ENCODE measurements around the gene ZFP92. TPM values are rescaled to one million over a fixed set of nuclear protein-coding genes. Genes with fewer than 3 reads are reported as not detected.
"Not testable (repeated sequence)": the region's sequence is repeated elsewhere in the genome, so short reads cannot be mapped to it uniquely, and the experiment has no call there.

The ZFP92 gene
- total RNA-seq, 1 donor from 2014 or later, result 2.4 TPM

GRCh38 chrX:153392642-153393321, 18.5 kb upstream of the ZFP92 start:
- Mint-ChIP-seq H3K27ac (no peak overlapping the region), H3K4me1 (ENCODE audit: low read depth) (peaks cover 24% of the 10 kb centered on the region), H3K36me3 (ENCODE audit: low read depth) (no peaks in the 10 kb centered on the region), H3K4me3 (no peak overlapping the region), H3K27me3 (ENCODE audit: insufficient read depth) (peaks cover 2% of the 10 kb centered on the region), H3K9me3 (no peaks in the 10 kb centered on the region)
- no peak for DNase-seq (ENCODE audit: low spot score)
- intact Hi-C loops (cut with micrococcal nuclease), result no loop called here

- Mint-ChIP-seq H3K27me3 (ENCODE audit: insufficient read depth) (peaks cover 2% of the 10 kb centered on the region), H3K9me3 (no peaks in the 10 kb centered on the region), H3K27ac (no peak overlapping the region), H3K4me3 (no peak overlapping the region), H3K36me3 (ENCODE audit: low read depth) (no peaks in the 10 kb centered on the region), H3K4me1 (ENCODE audit: low read depth) (peaks cover 24% of the 10 kb centered on the region)
- no peak for DNase-seq (ENCODE audit: low spot score)
- intact Hi-C loops (cut with micrococcal nuclease), result no loop called here
Observed at GRCh38 chrX:153394612-153395011, 16.7 kb upstream of the ZFP92 start.

- DNase-seq (ENCODE audit: low spot score), result no peak
- Mint-ChIP-seq H3K4me1 (ENCODE audit: low read depth) (peaks cover 24% of the 10 kb centered on the region), H3K27me3 (ENCODE audit: insufficient read depth) (peaks cover 2% of the 10 kb centered on the region), H3K36me3 (ENCODE audit: low read depth) (no peaks in the 10 kb centered on the region), H3K27ac (no peak overlapping the region), H3K4me3 (peak overlapping the region; percentile 19), H3K9me3 (no peaks in the 10 kb centered on the region)
- intact Hi-C loops (cut with micrococcal nuclease), result no loop called here
Observed at GRCh38 chrX:153395613-153396319, 15.5 kb upstream of the ZFP92 start.

- intact Hi-C loops (cut with micrococcal nuclease), result no loop called here
- H3K4me3 Mint-ChIP-seq, result no peak overlapping the region
- peaks cover 24% of the 10 kb centered on the region for H3K4me1 Mint-ChIP-seq (ENCODE audit: low read depth)
- no peaks in the 10 kb centered on the region for H3K9me3 Mint-ChIP-seq
- DNase-seq (ENCODE audit: low spot score), result no peak
- H3K27ac Mint-ChIP-seq, result no peak overlapping the region
- H3K27me3 Mint-ChIP-seq (ENCODE audit: insufficient read depth), result peaks cover 2% of the 10 kb centered on the region
- H3K36me3 Mint-ChIP-seq (ENCODE audit: low read depth), result no peaks in the 10 kb centered on the region
Observed at GRCh38 chrX:153396320-153397195, 14.7 kb upstream of the ZFP92 start.

GRCh38 chrX:153397256-153397960, 13.9 kb upstream of the ZFP92 start:
- intact Hi-C loops (cut with micrococcal nuclease), result no loop called here
- H3K4me3 Mint-ChIP-seq, result no peak overlapping the region

GRCh38 chrX:153398275-153398960, 12.9 kb upstream of the ZFP92 start:
- Mint-ChIP-seq H3K27me3 (ENCODE audit: insufficient read depth) (peaks cover 6% of the 10 kb centered on the region), H3K9me3 (no peaks in the 10 kb centered on the region), H3K4me1 (ENCODE audit: low read depth) (peaks cover 24% of the 10 kb centered on the region), H3K36me3 (ENCODE audit: low read depth) (no peaks in the 10 kb centered on the region), H3K4me3 (no peak overlapping the region), H3K27ac (no peak overlapping the region)
- DNase-seq (ENCODE audit: low spot score), result no peak
- intact Hi-C loops (cut with micrococcal nuclease), result no loop called here

More at GRCh38 chrX:153397256-153397960, 13.9 kb upstream of the ZFP92 start:
- Mint-ChIP-seq H3K27ac (no peak overlapping the region), H3K27me3 (ENCODE audit: insufficient read depth) (peaks cover 2% of the 10 kb centered on the region), H3K4me1 (ENCODE audit: low read depth) (peaks cover 24% of the 10 kb centered on the region), H3K9me3 (no peaks in the 10 kb centered on the region), H3K36me3 (ENCODE audit: low read depth) (no peaks in the 10 kb centered on the region)
- DNase-seq (ENCODE audit: low spot score), result no peak

GRCh38 chrX:153400146-153401132, 10.8 kb upstream of the ZFP92 start:
- intact Hi-C loops (cut with micrococcal nuclease), result loop anchor here (5.0 kb wide), 2 partner anchors 63 to 107 kb away; no protein-coding TSS in a partner anchor
- Mint-ChIP-seq H3K4me3 (no peak overlapping the region), H3K36me3 (ENCODE audit: low read depth) (no peaks in the 10 kb centered on the region), H3K9me3 (no peaks in the 10 kb centered on the region), H3K27ac (no peak overlapping the region), H3K4me1 (ENCODE audit: low read depth) (peaks cover 7% of the 10 kb centered on the region), H3K27me3 (ENCODE audit: insufficient read depth) (peaks cover 4% of the 10 kb centered on the region)
- DNase-seq (ENCODE audit: low spot score), result peak; percentile 29

- H3K4me1 Mint-ChIP-seq (ENCODE audit: low read depth), result no peaks in the 10 kb centered on the region
- no peak within 1 kb of the TSS for H3K27ac Mint-ChIP-seq
- intact Hi-C loops (cut with micrococcal nuclease), result loop anchor here (5.0 kb wide), 2 partner anchors 64 to 106 kb away; no protein-coding TSS in a partner anchor
- peaks cover 4% of the 10 kb centered on the region for H3K27me3 Mint-ChIP-seq (ENCODE audit: insufficient read depth)
- H3K9me3 Mint-ChIP-seq, result no peaks in the 10 kb centered on the region
- DNase-seq (ENCODE audit: low spot score), result no peak
- H3K4me3 Mint-ChIP-seq, result no peak within 1 kb of the TSS
- H3K36me3 Mint-ChIP-seq (ENCODE audit: low read depth), result no peaks in the 10 kb centered on the region
Observed at GRCh38 chrX:153401133-153401764, 10.0 kb upstream of the ZFP92 start, which contains the start of gene PNMA6E. TSS of gene PNMA6E (minus strand) at chrX:153401350. CDS start at chrX:153398849, 2,501 bp downstream.

- not testable (repeated sequence) for H3K27me3 Mint-ChIP-seq (ENCODE audit: insufficient read depth); H3K9me3 Mint-ChIP-seq; H3K4me1 Mint-ChIP-seq (ENCODE audit: low read depth); H3K36me3 Mint-ChIP-seq (ENCODE audit: low read depth); DNase-seq (ENCODE audit: low spot score); H3K27ac Mint-ChIP-seq; H3K4me3 Mint-ChIP-seq
- intact Hi-C loops (cut with micrococcal nuclease), result loop anchor here (5.0 kb wide), 2 partner anchors 67 to 103 kb away; no protein-coding TSS in a partner anchor
Observed at GRCh38 chrX:153404333-153404732, 6.9 kb upstream of the ZFP92 start.

- Mint-ChIP-seq H3K27me3 (ENCODE audit: insufficient read depth) (peaks cover 8% of the 10 kb centered on the region), H3K9me3 (no peaks in the 10 kb centered on the region), H3K27ac (no peak overlapping the region), H3K36me3 (ENCODE audit: low read depth) (no peaks in the 10 kb centered on the region), H3K4me1 (ENCODE audit: low read depth) (no peaks in the 10 kb centered on the region), H3K4me3 (no peak overlapping the region)
- intact Hi-C loops (cut with micrococcal nuclease), result no loop called here
- DNase-seq (ENCODE audit: low spot score), result no peak
Observed at GRCh38 chrX:153405426-153405825, 5.8 kb upstream of the ZFP92 start.

- intact Hi-C loops (cut with micrococcal nuclease), result no loop called here
Observed at GRCh38 chrX:153406011-153406410, 5.3 kb upstream of the ZFP92 start.

More at GRCh38 chrX:153406011-153406410, 5.3 kb upstream of the ZFP92 start:
- Mint-ChIP-seq H3K4me1 (ENCODE audit: low read depth) (no peaks in the 10 kb centered on the region), H3K36me3 (ENCODE audit: low read depth) (no peaks in the 10 kb centered on the region), H3K27ac (no peak overlapping the region), H3K4me3 (no peak overlapping the region), H3K9me3 (no peaks in the 10 kb centered on the region), H3K27me3 (ENCODE audit: insufficient read depth) (peaks cover 8% of the 10 kb centered on the region)
- DNase-seq (ENCODE audit: low spot score), result no peak

All from activated T-helper 1 cell treated with anti-CD3 and anti-CD28 coated beads, Interleukin-12 subunit alpha, Interleukin-12 subunit beta, Interleukin-2, Interleukin-4 antibody, amounts not matched to agents 30 ng/mL and 10 ng/mL and 1 ng/mL, durations not matched to agents 14 hours and 24 hours and 36 hours (primary cell).